SKM-1 (cell line): ENCODE data around the gene SPACA6.
"Not testable (repeated sequence)": the region's sequence is repeated elsewhere in the genome, so short reads cannot be mapped to it uniquely, and the experiment has no call there.

Experiments
- DNase-seq: peaks from one replicate; lab custom pipeline; 2025; ENCODE audit not compliant: unreplicated experiment; lab: John Stamatoyannopoulos, UW

SPACA6 gene

DNA sequence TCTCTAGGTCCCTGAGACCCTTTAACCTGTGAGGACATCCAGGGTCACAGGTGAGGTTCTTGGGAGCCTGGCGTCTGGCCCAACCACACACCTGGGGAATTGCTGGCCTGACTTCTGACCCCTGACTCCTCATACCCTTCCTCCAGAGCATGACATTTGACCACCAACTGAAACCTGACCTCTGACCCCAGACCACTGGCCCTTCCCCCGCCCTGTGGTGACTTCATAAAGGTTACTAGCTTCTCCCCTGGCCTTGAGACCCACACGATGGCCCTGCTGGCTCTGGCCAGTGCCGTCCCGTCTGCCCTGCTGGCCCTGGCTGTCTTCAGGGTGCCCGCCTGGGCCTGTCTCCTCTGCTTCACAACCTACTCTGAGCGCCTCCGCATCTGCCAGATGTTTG is at the start of gene SPACA6:
SPACA6 (plus strand) TSS at position 71 of the 400 bp plus-strand sequence; CDS start at position 268, 197 bp downstream.
- no peak for DNase-seq

- no peak for DNase-seq
Measured at GRCh38 chr19:51644636-51645271, 48.4 kb upstream of the SPACA6 start.

- DNase-seq = not testable (repeated sequence)
Measured at GRCh38 chr19:51646730-51647129, 46.4 kb upstream of the SPACA6 start, which contains the start of gene SIGLEC14. Gene SIGLEC14, minus strand, starts transcription at chr19:51646825. Its CDS starts 66 bp downstream, at chr19:51646759.

DNA sequence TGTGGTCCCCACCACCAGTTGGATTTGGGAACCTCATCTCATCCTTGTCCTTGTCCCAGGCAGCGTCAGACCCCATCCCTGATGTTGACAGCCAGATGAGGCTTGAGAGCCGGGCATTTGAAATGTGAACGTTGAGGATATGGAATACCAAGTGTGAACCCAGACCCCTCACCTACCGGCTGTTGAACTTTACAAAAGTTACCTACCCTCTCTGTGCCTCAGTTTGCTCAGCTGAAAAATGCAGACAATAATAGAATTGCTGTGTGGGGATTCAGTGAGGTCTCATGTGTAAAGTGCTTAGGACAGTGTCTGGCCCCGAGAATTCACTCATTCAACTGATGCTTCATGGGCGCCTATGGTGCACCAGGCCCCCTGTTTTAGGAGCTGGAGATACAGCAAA is 45.8 kb upstream of the SPACA6 start:
- no peak for DNase-seq

- DNase-seq = peak; percentile 65
Measured at GRCh38 chr19:51651216-51651846, 41.8 kb upstream of the SPACA6 start.

- DNase-seq = no peak
Measured at GRCh38 chr19:51652266-51652665, 40.9 kb upstream of the SPACA6 start.

DNA sequence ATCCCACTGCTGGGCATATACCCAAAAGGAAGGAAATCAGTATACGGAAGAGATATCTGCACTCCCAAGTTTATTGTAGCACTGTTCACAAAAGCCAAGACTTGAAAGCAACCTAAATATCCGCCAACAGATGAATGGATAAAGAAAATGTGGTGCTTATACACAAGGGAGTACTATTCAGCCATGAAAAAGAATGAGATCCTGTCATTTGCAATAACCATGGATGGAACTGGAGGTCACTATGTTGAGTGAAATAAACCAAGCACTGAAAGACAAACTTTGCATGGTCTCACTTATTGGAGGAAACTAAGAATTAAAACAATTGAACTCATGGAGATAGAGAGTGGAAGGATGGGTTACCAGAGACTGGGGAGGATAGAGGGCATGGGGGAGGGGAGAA is 40.0 kb upstream of the SPACA6 start:
- DNase-seq = no peak

DNA sequence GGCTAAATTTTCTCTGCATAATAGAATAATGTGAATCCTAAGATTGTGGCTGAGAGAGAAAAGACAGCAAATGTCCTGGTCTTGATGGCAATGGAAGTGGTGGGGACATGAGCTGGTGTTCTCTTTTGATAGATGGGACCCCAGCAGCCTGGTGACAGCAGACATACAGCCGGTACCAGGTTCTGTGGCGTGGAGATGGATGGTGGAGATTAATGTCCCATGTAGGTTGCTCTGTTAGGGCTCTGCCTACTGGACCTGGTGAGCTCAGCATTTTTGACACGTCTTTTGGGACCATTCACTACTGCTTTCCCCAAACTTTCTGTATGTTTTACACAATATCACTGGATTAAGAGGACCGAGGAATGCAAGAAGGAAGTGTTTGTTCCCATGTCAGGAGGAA is 38.3 kb upstream of the SPACA6 start:
- DNase-seq = no peak

DNA sequence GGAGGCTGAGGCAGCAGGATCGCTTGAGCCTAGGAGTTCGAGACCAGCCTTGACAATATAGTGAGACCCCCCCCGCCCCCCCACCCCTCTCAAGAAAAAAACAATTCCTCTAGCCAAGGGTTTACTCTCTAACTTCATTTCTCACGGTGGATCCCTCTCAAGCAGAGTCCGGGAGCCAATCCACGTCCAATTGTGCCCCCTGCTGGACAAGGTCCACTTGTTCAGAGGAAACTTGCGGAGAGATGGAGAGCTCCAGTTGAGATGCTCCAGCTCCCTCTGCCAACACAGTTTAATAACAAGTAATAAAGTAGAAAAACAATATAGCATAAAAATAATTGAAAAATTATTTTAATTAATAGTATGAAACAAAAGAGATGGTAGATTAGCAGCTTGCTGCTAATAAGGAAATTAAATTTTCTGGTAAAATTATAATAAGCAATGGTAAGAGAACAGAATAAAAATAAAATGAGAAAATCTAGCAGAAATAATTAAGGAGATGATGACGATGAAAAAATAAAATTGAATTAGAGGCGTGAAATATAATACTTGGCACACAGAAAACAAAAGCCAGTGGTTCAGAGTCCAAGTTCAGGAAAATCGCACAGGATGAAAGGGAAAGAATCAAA is 32.0 kb upstream of the SPACA6 start:
- DNase-seq = peak; percentile 17

DNA sequence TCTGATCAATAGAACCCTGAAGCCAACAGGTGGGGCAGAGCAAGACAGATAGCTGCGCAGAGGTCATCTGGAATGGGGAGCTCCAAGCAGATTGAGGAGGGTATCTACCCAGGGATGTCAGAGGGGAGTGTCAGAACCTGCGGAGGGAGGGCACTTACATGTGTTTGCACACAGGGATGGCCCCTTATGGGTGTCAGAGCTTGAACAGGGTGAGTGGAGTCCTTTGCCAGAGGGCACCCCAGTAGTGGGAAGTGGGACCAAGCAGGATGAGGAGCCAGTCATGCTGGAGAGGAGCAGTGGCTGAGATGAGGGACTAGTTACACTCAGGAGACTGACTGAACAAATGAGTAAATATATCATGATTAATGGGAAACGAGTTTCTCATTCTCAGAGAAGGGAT is 29.5 kb upstream of the SPACA6 start:
- DNase-seq = no peak

DNA sequence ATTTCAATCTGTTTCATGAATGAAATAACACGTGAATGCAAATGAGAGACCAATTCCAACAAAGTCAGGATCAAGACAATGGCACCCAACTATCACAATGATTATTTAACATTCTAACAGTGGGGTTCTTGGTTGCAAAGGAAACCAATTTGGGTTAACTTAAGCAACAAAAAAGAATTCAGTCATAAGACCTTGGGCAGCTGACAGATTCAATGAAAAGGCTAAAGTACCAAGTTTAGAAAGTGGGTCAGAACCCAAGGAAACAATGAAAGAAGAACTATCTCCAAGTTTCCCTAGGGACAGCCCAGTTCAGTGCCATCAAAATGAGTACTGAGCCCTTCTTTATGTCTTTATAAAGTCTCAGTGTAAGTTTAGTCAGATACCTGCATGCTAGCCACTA is 29.0 kb upstream of the SPACA6 start:
- DNase-seq = no peak

DNA sequence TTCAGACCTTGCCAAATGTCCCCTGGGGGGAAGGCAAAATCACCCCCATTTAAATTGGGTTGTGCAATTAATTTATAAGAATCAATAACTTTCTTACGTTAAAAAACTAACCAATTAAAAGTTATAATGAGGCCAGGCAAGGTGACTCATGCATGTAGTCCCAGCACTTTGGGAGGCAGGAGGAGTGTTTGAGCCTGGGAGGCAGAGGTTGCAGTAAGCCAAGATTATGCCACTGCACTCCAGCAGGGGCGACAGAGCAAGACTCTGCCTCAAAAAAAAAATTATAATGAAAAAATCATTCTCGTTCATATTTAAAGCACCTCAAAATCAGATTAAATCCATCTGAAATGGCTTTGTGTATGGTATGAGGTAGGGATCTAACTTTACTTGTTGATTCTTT is 28.1 kb upstream of the SPACA6 start:
- DNase-seq = no peak

DNA sequence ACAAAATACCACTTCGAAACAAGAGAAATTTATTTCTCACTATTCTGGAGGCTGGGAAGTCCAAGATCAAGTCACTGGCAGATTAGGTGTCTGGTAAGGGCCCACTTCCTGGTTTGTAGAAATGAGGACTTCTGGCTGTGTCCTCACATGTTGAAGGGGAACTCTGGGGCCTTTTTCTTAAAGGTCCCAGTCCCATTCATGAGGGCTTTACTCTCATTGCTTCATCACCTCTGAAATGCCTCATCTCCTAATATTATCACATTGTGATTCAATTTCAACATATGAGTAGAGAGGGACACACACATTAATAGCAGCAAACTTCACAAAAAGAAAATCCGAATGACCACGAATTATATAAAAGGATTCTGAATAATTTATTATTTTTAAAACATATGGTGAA is 24.9 kb upstream of the SPACA6 start:
- DNase-seq = no peak

DNA sequence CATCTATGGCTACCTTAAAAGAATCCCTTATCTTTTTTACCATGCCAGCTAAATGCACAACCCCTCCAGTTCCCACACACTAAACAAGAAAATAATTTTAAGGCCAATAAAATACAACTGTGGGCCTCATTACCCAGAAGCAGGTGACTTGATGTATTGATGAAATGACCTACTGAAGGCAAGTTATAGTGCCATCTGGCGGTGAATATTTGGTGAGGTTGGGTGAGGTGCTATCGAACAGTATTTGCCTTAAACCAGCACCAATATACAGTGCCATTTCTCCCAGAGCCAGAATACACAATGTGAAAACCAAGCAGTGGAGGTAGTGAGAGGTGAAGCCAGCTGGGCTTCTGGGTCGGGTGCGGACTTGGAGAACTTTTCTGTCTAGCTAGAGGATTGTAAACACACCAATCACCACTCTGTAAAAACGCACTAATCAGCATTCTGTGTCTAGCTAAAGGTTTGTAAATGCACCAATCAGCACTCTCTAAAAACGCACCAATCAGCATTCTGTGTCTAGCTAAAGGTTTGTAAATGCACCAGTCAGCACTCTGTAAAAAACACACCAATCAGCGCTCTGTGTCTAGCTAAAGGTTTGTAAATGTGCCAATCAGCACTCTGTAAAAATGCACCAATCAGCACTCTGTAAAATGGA is 17.1 kb upstream of the SPACA6 start:
- DNase-seq = not testable (repeated sequence)

DNA sequence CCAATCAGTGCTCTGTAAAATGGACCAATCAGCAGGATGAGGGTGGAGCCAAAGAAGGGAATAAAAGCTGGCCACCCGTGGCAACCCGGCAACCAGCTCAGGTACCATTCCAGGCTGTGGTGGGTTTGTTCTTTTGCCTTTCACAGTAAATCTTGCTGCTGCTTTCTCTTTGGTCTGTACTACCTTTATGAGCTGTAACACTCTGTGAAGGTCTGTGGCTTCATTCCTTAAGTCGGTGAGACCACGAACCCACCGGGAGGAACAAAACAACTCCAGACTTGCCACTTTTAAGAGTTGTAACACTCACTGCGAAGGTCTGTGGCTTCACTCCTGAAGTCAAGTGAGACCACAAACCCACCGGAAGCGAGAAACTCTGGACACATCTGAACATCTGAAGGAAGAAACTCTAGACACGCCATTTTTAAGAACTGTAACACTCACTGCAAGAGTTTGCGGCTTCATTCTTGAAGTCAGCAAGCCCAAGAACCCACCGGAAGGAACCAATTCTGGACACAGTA is 16.5 kb upstream of the SPACA6 start:
- no peak for DNase-seq

- no peak for DNase-seq
Measured at GRCh38 chr19:51680474-51680873, 12.7 kb upstream of the SPACA6 start.

- no peak for DNase-seq
Measured at GRCh38 chr19:51681286-51681941, 11.7 kb upstream of the SPACA6 start.

- no peak for DNase-seq
Measured at GRCh38 chr19:51686171-51686570, 7.0 kb upstream of the SPACA6 start.

DNA sequence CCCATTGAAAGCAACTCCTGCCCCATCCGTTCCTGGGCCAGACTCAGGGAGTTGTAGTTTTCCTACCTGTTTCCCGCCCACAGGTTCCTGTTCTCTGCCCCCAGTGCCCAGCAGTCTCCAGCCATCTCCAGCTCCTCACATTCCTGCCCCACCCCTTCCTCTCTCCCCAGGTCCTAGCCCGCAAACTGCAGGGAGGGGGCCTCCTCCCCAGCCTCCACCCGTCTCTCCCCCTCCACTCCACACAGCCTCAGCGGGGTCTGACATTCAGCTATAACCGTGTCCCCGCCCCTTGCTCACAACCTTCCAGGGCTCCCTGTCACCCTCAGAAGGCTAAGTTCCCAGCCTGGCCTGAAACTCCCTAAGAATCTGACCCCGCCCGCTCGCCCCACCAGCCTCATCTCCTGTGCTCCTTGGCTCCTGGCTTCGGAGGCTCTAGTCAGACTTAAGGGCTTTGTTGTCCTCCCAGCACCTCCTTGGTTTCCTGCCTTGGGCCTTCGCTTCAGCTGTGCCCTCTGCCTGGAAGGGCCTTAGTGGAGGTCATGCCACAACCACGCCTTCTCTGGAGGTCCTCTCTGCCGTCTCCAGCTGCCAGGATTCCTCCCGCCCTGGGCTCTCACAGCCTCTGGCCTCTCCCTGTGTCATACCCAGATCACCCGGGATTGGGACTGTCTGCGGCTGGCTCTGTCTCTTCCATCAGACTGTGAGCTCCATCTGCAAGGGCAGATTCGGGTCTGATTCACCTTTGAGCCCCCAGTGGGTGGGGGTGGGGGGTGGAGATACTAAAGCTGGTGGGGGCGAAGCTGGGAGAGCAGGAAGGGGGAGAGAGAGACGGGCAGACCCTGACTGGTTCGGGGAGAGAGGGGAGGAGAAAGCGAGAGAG is 5.1 kb upstream of the SPACA6 start:
- DNase-seq = no peak
